ENCODE measurements around the gene ATF3.
"Not testable (repeated sequence)": the region's sequence is repeated elsewhere in the genome, so short reads cannot be mapped to it uniquely, and the experiment has no call there.

The ATF3 gene

GRCh38 chr1:212652609-212653008 is 44.0 kb downstream of the ATF3 start:
- no peak for TF ChIP-seq CTCF (IDR thresholded peaks at IDR 0.05; ENCODE audit: borderline replicate concordance, insufficient read depth, low read depth, low read length)
- H3K4me3 ChIP-seq (ENCODE audit: low read depth, low read length), result no peak overlapping the region

GRCh38 chr1:212655668-212656440 is 47.3 kb downstream of the ATF3 start:
- no peak for TF ChIP-seq CTCF (IDR thresholded peaks at IDR 0.05; ENCODE audit: borderline replicate concordance, insufficient read depth, low read depth, low read length)
- no peak overlapping the region for H3K4me3 ChIP-seq (ENCODE audit: low read depth, low read length)

DNA sequence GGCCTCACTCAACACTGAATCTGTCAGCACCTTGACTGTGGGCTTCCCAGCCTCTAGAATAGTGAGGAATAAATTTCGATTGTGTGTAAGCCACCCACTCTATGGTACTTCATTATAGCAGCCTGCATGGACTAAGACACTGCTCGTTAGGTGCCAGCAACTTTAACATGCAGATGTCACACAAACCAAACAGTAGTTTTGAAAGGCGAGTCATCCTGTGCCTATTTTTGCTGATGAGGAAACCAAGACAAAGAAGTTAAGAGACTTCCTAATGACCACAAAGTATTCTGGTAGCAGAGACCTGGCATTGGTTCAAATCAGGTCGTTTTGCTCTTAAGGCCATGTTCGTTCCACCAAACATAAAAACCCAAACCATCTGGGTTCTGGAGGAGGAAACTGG is 48.2 kb downstream of the ATF3 start:
- no peak overlapping the region for H3K4me3 ChIP-seq (ENCODE audit: low read depth, low read length)
- TF ChIP-seq CTCF (IDR thresholded peaks at IDR 0.05; ENCODE audit: borderline replicate concordance, insufficient read depth, low read depth, low read length), result no peak

DNA sequence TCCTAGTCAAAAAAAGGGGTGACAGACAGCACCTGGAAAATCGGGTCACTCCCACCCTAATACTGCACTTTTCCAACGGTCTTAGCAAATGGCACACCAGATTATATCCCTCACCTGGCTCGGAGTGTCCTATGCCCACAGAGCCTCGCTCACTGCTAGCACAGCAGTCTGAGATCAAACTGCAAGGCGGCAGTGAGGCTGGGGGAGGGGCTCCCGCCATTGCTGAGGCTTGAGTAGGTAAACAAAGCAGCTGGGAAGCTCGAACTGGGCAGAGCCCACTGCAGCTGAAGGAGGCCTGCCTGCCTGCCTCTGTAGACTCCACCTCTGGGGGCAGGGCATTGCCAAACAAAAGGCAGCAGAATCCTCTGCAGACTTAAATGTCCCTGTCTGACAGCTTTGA is 49.7 kb downstream of the ATF3 start:
- not testable (repeated sequence) for H3K4me3 ChIP-seq (ENCODE audit: low read depth, low read length)

DNA sequence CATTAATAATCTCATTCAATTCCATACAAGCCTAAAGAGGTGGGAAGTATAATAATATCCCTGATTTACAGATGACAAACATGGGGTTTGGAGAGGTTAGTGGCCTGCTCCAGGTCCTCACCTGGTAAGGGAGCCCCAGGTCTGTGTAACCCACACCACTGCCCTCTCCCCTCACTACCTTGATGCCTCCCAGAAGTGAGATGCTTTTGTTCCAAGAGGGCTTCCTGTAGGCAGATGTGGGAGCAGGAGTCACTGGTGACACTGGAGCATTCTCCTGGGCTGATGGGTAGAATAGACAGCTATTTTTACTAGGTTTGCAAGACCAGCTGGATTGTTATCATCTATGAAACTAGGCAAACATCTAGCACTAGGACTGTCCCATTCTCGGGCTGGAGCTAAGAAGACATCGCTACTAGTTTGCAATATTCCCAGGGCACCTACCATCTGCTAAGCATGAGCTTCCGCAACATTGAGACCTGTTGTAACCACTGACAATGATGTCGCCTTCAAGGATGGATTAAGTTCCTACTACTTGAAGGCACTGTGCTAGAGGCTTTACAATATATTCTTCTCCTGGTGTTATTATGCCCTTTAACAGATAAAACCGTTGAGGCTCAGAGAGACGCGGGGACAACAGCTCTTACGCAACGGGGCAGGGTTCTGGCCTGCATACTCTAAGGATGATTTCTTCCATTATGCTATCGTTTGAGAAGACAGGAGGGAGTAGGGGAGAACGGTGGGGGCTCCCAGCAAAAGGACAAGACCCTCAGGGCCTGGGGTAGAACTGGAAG is 56.0 kb downstream of the ATF3 start:
- H3K4me3 ChIP-seq (ENCODE audit: low read depth, low read length), result peak overlapping the region; percentile 62
- no peak for TF ChIP-seq CTCF (IDR thresholded peaks at IDR 0.05; ENCODE audit: borderline replicate concordance, insufficient read depth, low read depth, low read length)

GRCh38 chr1:212665241-212666115 is 56.9 kb downstream of the ATF3 start:
- peak; percentile 98 for TF ChIP-seq CTCF (IDR thresholded peaks at IDR 0.05; ENCODE audit: borderline replicate concordance, insufficient read depth, low read depth, low read length)
- H3K4me3 ChIP-seq (ENCODE audit: low read depth, low read length), result peak overlapping the region; percentile 62

- no peak overlapping the region for H3K4me3 ChIP-seq (ENCODE audit: low read depth, low read length)
- no peak for TF ChIP-seq CTCF (IDR thresholded peaks at IDR 0.05; ENCODE audit: borderline replicate concordance, insufficient read depth, low read depth, low read length)
These were observed 57.7 kb downstream of the ATF3 start for GRCh38 chr1:212666116-212666775.
